Stimulated activated CD8-positive, alpha-beta memory T cell treated with anti-CD3 and anti-CD28 coated beads, Interleukin-7, amount 100 ng/mL, for 1 hour (primary cell): ENCODE data around the gene RFFL.
"Not testable (repeated sequence)": the region's sequence is repeated elsewhere in the genome, so short reads cannot be mapped to it uniquely, and the experiment has no call there.

Experiments used
- DNase-seq, 2 donors: peaks; one replicate each; pipeline ENCODE4 v3.0.0-alpha.2; 2020; ENCODE audit warnings: low read depth in 2 of 2

The RFFL gene

DNA sequence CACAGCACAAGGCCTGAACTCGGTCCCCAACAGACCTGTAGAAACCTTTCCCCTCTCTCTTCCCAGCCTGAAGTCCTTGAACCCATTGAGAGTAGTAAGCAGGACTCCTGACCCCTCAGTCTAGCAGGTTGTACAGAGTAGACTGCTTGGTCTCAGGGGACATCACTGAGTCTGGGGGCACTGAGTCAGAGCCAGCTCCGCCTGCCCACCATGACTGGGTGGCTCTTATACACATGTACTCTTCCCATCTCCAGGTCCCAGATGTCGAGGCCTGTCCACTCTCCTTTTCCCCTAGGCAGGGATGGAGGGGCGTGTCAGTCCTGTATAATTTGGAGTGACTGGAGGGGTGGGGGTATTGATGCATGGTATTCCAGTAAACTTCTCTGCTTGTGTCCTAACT lies 59.7 kb downstream of the RFFL start:
- no peak for DNase-seq

DNA sequence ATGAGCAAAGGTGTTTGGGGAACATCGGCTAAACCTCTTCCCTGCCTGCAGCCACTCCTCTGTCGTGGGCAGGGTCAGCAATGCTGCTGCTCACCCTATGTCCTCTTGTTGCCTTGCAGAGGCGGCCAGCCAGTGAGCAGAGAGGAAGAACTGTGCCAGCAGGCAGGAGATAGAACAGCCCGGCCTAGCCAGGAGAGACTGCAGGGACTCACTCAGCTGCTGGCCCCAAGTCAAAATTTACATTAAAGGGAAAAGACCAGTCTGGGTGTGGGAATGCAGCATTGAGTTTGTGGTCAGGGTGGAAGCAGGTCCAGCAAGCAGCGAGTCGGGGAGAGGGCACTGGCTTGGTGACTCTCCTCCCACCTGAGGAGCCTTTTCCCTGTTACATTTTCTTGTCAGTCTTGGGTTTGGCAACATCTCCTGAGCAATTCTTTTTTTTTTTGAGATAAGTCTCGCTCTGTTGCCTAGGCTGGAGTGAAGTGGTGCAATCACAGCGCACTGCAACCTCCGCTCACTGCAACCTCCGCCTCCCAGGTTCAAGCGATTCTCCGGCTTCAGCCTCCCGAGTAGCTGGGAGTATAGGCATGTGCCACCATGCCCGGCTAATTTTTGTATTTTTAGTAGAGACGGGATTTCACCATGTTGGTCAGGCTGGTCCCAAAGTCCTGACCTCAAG lies 60.5 kb downstream of the RFFL start:
- DNase-seq = no peak

DNA sequence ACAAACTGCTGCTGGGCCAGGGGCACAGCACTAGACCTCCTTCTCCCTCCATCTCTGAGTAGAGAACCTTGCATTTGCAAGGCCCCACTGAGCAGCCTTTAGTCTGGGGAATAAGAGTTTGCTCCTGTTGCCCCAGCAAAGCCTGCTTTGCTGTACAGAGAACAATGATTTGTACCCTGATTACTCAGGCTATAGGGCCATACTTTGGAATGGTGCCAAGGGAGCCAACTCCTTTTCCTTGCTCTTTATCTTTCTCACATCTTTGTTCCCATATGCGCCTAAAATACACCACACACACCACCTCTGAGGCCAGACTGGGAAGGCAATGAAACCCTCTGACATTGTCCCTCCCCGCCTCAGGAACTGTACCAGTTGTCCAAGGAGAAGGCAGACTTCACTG lies 62.0 kb downstream of the RFFL start:
- DNase-seq = no peak

DNA sequence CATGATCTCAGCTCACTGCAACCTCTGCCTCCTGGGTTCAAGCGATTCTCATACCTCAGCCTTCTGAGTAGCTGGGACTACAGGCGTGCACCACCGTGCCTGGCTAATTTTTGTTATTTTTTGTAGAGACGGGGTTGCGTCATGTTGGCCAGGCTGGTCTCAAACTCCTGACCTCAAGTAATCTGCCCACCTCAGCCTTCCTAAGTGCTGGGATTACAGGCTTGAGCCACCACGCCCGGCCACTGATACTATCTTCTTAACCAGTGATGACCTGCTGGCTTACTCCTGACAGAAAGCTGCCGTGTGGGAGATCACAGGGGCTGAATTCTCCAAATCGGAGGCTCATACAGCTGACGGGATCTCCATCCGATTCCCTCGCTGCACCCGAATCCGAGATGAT lies 62.5 kb downstream of the RFFL start:
- DNase-seq = not testable (repeated sequence)

DNA sequence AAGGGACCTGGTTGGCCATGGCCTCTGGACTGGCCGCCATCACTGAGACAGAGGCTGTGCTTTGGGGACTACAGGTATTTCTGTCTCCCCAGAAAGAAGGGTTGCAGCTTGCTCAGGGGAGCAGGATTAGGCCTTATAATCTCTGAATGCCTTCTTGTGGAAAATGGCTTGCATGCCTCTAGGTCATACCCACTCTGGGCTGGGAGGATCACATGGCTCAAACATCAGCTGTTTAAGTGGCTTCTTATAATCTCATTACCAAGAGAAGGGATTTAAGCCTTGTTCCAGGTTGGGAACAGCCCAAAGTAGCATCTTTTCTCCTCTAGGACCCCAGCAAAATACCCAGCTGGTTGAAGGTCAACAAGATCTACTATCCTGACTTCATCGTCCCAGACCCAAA lies 64.1 kb downstream of the RFFL start:
- no peak for DNase-seq

DNA sequence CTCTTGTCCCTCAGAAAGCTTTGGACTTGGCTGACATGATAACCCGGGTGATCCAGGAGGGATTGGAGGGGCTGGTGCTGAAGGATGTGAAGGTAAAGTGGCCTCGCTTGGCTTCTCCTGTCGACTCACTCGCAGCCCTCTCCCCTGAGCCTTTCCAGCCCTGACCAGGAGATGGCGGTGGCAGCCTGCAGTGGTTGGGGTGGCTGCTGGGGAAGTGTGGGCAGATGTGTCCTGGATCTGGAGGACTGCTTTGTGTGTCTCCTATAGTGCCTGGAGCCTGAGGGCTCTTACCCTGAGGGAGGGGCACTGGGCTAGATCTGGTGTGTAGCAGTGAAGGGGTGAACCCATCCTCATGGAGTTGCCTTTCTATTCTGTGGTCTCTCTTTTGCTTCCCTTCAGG lies 65.3 kb downstream of the RFFL start:
- peak; percentile 52 to 65 for DNase-seq

DNA sequence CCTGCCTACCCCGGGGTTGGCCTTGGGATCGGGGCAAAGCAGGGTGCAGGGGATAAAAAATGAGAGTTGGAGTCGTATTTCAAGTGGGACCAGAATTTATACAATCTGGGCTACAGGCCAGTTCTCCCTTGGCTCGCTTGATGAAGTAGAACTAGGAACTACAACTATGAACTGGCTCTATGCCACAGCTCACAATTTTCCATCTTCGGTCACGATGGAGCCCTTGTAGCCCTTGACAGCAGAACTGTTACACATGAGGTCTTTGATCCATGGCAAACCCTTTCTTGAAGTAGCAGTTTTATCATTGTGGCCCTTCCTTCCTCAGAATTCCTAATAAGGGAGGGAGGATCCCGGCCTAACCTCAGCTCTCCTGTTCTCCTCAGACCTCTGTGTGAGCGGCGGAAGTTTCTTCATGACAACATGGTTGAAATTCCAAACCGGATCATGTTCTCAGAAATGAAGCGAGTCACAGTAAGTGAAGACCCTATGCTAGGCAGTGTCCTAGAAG lies 66.1 kb downstream of the RFFL start:
- DNase-seq = no peak

DNA sequence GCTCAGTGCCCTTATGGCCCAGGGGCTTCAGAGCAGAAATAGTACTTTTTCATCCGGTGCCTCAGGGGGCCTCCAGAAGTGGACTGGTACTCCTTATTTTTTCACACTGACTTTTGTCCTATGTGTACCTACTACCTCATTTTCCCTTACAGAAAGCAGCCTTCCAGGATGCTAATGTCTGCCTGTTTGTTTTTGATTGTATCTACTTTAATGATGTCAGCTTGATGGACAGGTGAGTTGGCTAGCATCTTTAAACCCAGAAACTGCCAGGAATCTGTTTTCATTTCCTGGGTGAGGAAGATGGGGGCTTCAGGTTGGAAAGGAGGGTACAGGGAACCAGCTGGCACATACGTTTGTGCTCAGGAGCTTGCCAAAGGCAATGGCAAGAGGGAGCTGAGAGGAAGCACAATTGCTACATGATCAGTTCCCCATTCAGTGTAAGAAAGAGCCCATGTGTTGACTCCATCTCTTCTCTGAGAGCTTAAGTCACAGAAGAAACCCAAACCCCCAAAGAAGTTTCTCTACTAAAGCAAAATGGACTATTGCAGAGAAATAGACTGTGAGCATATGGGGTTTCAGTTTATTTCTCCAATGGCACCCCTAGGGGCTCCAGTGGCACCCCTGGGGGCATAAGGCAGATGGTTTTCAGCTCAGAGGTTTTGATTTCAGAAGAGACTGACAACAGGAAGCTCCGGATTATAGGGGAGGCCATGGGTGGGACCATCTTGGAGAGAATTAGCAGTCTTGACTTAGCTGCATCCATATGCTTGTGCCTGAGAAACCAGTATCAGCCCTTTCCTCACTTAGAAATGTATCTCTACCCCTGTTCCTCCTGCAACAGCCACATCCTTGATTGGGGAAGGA lies 66.9 kb downstream of the RFFL start:
- no peak for DNase-seq

DNA sequence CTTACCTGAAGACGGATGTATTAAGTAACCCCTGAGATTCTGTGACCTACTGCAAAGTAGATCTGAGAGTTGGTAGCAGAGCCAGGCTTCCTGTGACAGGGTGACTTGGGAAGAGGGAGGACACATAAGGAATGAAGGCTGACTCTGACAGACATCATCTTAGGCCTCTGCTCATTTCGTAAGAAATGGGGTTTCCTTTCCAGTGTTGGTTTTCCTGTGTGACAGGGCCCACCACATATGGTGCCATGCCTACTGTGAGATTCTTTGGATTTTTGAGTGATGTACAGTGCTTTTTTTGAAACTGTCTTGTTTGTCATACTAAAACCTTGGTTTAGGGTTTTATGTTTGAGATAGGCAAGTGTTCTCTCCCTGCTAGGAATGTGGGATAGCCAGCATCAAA lies 70.5 kb downstream of the RFFL start:
- DNase-seq = no peak

DNA sequence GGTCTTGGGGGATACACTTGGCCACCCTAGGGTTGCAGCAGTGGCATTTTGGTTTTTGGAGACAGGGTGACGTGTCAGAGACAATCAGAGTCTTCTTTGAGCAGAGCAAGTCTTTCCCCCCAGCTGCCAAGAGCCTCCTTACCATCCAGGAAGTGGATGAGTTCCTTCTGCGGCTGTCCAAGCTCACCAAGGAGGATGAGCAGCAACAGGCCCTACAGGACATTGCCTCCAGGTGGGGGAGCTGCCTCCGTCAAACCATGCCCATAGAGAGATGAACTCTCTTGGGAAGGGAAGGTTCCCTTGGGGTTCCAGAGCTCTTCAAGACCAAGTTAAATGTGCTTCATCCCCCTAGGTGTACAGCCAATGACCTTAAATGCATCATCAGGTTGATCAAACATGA lies 71.9 kb downstream of the RFFL start:
- DNase-seq = no peak

DNA sequence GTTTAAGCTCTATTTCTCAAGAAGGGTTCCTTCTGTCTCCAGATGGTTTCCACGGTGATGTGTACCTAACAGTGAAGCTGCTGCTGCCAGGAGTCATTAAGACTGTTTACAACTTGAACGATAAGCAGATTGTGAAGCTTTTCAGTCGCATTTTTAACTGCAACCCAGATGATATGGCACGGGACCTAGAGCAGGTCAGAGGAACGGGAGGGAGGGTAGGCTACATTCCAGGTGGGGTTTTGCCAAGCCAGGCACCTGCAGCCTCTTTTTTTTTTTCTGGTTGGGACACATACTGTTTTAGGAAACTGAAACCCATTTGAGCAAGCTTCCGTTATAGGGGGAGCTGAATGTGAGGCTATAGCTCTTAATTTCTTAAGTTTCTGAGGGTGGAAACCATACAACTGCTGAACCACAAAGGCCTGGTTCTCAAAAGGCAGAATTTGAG lies 72.6 kb downstream of the RFFL start:
- DNase-seq = no peak

DNA sequence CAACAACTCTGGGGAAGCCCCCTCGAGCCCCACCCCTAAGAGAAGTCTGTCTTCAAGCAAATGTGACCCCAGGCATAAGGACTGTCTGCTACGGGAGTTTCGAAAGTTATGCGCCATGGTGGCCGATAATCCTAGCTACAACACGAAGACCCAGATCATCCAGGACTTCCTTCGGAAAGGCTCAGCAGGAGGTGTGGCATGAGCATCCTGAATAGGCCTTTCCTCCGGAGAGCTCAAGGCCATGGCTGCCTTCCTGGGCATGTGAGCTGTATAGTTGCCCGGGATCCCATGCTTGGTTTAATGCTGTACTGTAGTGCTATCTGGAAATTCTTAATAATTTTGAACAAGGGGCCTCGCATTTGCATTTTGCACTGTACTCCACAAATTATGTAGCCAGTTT lies 74.0 kb downstream of the RFFL start:
- no peak for DNase-seq

DNA sequence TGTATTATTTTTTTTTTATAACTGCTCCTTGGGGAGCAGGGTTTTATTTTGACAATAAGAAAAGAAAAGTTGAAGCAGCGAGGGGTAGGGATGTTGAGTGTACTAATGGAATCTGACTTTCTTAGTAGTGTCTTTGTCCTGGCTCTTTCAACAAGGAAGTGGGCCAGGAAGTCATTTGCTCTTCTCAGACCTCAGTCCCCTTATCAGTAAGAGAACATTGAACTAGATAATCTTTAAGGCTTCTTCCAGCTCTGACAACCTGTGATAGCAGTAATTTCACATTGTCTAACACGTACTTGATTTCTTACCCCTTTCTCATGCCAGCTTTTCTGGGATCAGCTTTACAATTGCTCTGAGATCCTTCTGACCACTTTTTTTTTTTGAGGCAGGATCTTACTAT lies 74.9 kb downstream of the RFFL start:
- no peak for DNase-seq

DNA sequence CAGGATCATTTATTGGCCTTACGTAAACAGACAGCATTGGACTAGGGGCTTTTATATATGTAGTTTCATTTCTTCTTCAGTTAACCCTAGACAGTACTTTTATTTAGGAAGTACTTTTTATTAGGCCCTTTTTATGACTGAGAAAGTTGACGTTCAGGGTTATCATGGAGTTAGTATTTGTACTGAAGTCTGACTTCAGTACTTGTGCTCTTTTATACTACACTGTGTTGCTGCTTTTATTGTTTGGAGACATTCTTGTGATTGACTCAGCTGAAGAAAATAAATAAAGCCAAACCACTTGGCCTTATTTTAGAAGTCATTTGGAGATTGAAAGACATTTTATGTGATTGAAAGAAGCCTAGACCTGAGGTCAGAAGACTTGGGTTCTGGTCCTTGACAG lies 76.3 kb downstream of the RFFL start:
- DNase-seq = no peak

DNA sequence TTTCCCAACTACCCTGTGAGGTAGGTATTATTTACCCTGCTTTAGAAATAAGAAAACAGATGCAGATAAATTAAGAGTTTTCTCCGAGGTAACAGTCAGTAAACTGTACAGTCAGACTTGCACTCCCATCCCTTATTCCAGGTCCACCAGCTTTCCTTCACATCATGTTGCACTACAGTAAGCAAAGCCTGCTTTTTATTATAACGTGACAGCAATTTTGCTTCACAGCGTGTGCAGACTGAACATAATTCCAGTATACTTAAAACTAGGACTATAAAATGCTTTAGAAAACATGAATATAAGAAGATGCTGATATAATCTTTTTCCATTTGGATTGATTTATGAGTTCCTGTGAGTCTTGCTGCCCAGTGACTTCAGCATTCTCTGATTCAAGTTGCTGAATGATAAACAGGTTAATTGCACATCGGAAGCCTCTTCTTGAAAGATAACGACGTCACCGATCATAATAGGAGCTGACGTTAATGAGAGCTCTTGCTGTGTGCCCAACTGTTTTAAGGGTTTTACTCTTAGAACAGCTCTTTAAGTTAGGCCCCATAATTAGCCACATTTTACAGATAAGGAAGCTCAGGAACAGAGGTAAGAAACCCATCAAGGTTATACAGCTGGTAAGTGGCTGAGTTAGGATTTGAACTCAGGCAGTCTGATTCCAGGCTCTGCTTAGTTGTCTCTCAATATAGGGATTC lies 81.8 kb downstream of the RFFL start:
- no peak for DNase-seq

DNA sequence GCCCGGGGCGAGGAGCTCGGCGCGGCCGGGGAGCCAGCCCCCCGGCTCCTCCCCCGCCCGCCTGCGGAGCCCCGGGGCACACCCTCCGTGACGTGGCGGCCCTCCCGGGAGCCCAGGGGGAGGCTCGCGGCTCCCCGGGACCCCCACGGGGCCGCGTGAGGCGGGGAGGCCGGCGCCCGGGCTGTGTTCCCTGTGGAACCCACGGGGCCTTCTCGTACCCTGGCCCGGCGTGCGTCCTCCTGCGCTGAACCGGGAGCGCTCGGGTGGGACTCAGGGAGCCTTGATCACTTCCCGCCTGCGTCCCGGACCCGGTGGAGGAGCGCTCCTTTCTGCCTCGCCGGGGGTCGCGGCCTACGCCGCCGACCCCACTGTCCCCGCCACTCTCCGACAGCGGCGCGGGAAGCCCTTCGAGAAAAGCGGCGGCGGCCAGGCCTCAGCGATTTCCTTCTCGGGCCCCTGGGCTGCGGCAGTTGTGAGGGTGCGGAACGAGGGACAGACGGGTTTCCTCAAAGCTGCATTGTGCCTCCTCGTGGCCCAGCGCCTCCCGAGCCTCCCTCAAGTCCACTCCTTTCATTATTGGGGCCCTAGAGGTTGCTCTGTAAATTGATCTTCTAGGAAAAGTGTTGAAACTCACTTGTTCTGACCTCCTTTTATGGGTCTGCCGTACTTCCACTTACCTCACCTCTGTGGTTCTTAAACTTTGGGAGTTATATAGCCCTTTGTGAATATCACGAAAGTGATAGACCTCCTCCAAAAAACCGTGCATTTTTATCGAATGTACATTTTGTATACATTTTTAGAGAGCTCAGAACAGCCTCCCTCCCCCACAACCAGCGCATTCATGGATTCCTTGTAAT lies 82.6 kb downstream of the RFFL start:
- peak; percentile 51 to 56 for DNase-seq

DNA sequence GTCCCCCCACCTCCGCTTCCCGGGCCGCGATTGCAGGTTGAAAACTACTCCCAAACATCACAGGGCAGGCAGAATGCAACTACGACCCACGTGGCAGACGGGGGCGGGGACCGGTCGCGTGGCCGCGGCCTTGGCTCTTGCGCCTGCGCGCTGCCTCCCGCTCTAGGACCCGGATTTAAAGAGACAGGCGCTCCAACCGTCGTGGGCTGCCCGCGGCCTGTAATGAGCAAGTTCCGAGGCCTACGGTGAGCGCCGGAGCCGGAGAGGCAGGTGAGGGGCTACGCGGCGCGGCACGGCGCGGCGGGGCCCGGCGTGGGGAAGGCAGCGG lies 83.2 kb downstream of the RFFL start, which contains the start of gene LIG3:
TSS of gene LIG3 (plus strand) at position 160 of the 328 bp plus-strand sequence. CDS start 2,494 bp downstream, outside the sequence.
- peak; percentile 82 to 86 for DNase-seq

DNA sequence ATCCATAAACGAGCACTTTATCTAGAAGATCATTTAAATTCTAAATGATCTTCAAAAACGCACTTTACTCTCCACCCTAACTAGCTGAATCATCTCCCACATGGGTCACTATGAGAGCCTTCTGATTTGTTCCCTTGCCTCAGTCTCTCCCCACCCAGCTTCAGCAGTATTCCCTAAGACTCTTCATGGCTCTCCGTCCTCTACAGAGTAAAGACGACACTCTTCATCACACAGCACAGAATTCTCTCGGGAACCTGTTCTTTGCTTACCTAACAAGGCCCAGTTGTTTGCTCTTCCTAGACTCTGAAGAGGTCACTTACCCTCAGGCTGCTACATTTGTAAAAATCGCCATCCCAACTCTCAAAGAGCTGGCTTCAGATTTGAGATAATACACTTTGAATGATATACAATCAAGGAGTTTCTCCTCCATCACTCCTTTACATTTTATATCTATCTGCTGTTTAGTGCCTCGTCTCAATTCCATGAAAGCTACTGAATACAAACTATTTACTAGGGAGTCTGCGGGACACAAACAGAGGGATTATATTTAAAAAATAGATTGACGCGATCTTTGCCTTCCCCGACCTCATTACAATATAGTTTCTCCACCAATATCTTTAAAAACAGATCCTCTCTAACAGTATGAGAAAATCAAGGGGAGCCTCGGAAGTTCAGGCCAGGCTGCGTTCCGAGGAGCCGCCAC lies 83.7 kb downstream of the RFFL start:
- no peak for DNase-seq

DNA sequence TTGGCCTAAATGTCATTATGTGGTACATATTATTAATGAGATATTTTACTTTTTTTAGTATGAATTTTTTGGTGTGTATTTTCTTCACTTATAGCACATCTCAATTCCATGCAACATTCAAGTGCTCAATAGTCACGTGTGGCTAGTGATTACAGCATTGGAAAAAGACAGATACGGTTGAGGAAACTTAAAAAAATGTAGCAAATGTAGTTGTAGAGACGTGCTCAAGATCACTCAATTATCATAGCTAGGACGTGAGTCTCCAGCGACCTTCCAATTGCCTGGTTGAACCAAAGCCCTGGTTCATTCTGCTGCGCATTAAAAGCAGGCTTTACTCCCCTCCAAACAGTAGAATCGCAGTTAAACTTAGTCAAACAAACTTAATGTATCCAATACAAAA lies 84.4 kb downstream of the RFFL start:
- DNase-seq = no peak

DNA sequence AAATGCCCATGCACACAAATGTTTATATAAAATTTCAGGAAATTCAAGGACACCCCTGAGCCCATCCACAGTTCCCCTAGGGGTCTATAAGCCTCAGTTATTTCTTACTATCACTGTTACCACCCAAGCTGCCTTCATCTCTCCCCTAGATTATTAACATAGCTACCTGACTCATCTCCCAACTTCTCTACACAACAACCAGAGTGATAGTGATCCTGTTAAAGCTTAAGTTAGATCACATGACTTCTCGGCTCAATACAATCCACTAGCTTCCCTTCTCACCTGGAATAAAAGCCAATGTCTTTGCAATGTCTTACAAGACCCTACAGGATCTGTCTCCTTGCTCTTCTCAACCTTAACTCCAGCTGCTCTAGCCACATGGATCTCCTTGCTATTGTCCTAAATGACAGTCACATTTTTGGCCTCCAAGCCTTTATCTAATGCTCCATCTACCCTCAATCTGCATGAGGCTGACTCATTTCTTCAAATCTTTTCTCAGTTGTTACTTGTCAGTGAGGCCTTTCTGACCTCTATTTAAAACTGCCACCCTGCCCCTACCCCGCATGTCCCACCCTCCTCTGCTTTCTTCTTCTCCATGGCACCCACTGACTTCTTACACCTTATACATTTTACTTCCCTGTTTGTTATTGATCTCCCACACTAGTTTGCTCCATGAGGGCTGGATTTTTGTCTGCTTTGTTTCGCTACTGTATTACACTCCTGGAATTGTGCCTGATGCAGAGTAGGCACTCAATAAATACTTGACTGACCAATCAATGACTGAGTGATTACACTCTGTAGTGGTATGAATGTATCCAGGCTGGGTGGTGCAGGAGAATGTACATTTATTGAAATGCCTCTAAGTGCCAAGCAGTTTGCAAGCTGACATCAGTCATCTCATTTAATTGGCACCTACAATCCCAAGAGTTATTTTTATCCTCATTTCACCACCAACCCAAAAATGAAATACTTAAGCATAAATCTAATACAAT lies 88.4 kb downstream of the RFFL start:
- no peak for DNase-seq
